HG03558 (cell line): Measurements from ENCODE around the gene TAF9B.
"Not testable (repeated sequence)": the region's sequence is repeated elsewhere in the genome, so short reads cannot be mapped to it uniquely, and the experiment has no call there.

Experiments
- ATAC-seq: cut with Tn5 transposase; IDR thresholded peaks from one replicate; pipeline ENCODE4 v1.9.1; 2021; ENCODE audit warnings: moderate number of reproducible peaks; ENCODE audit not compliant: unreplicated experiment; ENCODE audit errors: extremely low read depth

TAF9B gene

GRCh38 chrX:78139160-78140123 lies at the start of gene TAF9B:
TAF9B (minus strand) TSS chrX:78139650; CDS start chrX:78139611, 39 bp downstream.
- peak; percentile 82 for ATAC-seq

- no peak for ATAC-seq
Observed at GRCh38 chrX:78182881-78183280, 43.4 kb upstream of the TAF9B start.

GRCh38 chrX:78181307-78181706 lies 41.9 kb upstream of the TAF9B start:
- ATAC-seq = no peak

GRCh38 chrX:78168065-78168464 lies 28.6 kb upstream of the TAF9B start:
- no peak for ATAC-seq

- ATAC-seq = no peak
Observed at GRCh38 chrX:78165425-78165824, 26.0 kb upstream of the TAF9B start.

GRCh38 chrX:78163175-78163574 lies 23.7 kb upstream of the TAF9B start:
- ATAC-seq = not testable (repeated sequence)

- not testable (repeated sequence) for ATAC-seq
Observed at GRCh38 chrX:78160711-78161110, 21.3 kb upstream of the TAF9B start.

- not testable (repeated sequence) for ATAC-seq
Observed at GRCh38 chrX:78157846-78158245, 18.4 kb upstream of the TAF9B start.

GRCh38 chrX:78157373-78157772 lies 17.9 kb upstream of the TAF9B start:
- not testable (repeated sequence) for ATAC-seq

GRCh38 chrX:78147002-78147540 lies 7.6 kb upstream of the TAF9B start:
- not testable (repeated sequence) for ATAC-seq

- no peak for ATAC-seq
Observed at GRCh38 chrX:78140206-78140605, 756 bp upstream of the TAF9B start.

- ATAC-seq = no peak
Observed at GRCh38 chrX:78133238-78133960, 6.1 kb downstream of the TAF9B start.

- ATAC-seq = no peak
Observed at GRCh38 chrX:78131117-78131516, 8.3 kb downstream of the TAF9B start.

GRCh38 chrX:78130396-78130795 lies 9.1 kb downstream of the TAF9B start:
- no peak for ATAC-seq

GRCh38 chrX:78129714-78130113 lies 9.7 kb downstream of the TAF9B start:
- no peak for ATAC-seq

- not testable (repeated sequence) for ATAC-seq
Observed at GRCh38 chrX:78125781-78126180, 13.7 kb downstream of the TAF9B start.

GRCh38 chrX:78125148-78125547 lies 14.3 kb downstream of the TAF9B start:
- no peak for ATAC-seq

GRCh38 chrX:78124307-78124706 lies 15.1 kb downstream of the TAF9B start:
- ATAC-seq = no peak

- ATAC-seq = no peak
Observed at GRCh38 chrX:78123190-78123589, 16.3 kb downstream of the TAF9B start.

GRCh38 chrX:78119521-78120227 lies 19.8 kb downstream of the TAF9B start:
- no peak for ATAC-seq
